IPS-15b (cell line): ENCODE data around the gene DRD2.
A peak's percentile ranks its signal among the peaks of the same experiment; 100 is the strongest.

Experiments
- H3K27me3 ChIP-seq: one replicate; pipeline ENCODE4 v1.6.1; 2013; ENCODE audit warnings: low read length; ENCODE audit not compliant: control insufficient read depth, insufficient read depth
- H3K36me3 ChIP-seq: one replicate; pipeline ENCODE4 v1.6.1; 2013; ENCODE audit warnings: low read length; ENCODE audit not compliant: control insufficient read depth, insufficient read depth
- H3K4me1 ChIP-seq: one replicate; pipeline ENCODE4 v1.6.1; 2013; ENCODE audit warnings: mild to moderate bottlenecking, low read length; ENCODE audit not compliant: control insufficient read depth, insufficient read depth
- H3K4me3 ChIP-seq: one replicate; pipeline ENCODE4 v1.5.1; 2013; ENCODE audit warnings: low read depth, low read length
- H3K9ac ChIP-seq: one replicate; pipeline ENCODE4 v1.6.1; 2013; ENCODE audit warnings: low read depth, mild to moderate bottlenecking, low read length
- H3K9me3 ChIP-seq: one replicate; pipeline ENCODE4 v1.6.1; 2013; ENCODE audit warnings: mild to moderate bottlenecking, low read length; ENCODE audit not compliant: control insufficient read depth, insufficient read depth

Gene DRD2

DNA sequence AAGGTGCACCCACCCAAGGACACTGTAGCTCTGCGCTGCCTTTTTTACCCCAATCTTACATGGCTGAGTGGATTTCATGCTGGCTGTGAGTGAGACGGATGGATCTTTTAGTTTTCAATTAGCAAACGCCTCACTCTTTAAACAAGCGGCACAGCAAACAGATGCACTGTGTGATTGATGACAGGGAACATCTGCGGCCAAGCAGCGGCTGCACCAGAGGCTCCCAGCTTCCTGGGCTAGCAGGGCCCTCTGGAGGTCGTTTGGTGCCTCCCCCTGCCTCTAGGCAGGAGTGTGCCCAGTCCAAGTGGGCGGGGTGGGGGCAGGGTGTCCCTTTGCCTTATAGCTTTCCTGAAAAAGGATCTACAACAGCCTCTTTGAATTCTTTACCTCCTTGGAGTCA is 2.1 kb upstream of the DRD2 start:
- Histone ChIP-seq H3K27me3 (peaks cover 27% of the 10 kb centered on the region), H3K9ac (no peak overlapping the region)

DNA sequence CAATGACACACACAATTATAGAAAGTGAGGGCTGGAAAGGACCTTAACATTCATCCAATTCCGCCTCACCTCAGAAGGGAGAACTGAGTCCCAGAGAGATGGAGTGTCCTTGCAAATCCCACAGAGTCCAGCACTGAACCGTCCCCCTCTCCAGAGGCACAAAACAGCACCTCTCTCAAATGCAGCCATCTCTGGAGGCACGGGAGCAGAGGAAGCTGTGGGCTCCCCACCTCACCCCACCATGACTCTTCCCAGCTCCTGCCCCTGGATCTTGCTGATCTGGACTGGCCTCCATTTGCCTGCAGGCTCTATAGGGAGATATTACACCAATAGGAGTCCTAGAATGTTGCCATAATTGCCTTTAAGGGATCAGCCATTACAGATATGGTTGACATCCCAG is 1.4 kb upstream of the DRD2 start:
- Histone ChIP-seq H3K4me3 (no peak overlapping the region), H3K27me3 (peaks cover 27% of the 10 kb centered on the region)

More for the DNA sequence above, 2.1 kb upstream of the DRD2 start:
- H3K36me3 ChIP-seq, result no peaks in the 10 kb centered on the region
- H3K4me3 ChIP-seq, result no peak overlapping the region
- H3K4me1 ChIP-seq, result peaks cover 7% of the 10 kb centered on the region
- no peaks in the 10 kb centered on the region for H3K9me3 ChIP-seq

DNA sequence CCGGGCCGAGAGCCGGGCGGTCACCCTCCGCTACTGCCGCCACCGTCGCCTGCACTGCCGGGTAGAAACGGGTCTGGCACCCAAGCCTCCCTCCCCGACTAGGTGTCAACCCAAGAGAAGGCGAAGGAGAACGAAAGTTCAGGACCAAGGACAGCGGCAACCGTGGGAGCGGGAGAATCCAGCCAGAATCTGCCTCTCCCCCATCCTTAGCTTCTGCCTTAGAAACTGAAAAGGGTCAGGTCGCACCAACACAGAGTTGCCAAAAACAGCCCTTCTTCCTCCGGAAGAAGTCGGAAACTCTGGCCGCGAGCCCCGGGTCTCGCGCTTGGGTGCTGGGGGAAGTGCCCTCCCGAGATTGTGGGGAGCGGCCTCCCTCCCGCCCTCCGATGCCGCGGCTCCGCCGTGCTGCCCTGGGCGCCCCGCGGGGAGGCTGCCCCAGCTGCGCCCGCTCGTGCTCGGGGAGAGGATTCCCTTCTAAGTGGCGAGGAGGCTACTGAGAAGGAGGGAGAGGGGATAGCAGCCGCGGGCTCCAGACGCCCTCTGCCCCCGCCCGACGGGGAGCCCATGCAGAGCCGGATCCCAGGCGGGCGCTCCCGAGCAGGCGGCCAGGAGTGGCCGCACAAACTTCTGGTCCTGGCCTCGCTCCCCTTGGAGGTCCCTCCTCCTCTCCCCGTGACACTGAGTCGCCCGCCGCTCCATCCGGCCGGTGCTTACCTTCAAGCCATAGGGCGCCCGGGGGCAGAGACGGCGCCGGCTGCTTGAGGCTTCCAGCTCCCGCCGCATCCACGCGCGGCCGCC is 637 bp downstream of the DRD2 start:
- Histone ChIP-seq H3K4me1 (peaks cover 7% of the 10 kb centered on the region), H3K27me3 (peaks cover 27% of the 10 kb centered on the region), H3K9me3 (no peaks in the 10 kb centered on the region), H3K4me3 (peak overlapping the region; percentile 64), H3K9ac (no peak overlapping the region), H3K36me3 (no peaks in the 10 kb centered on the region)

More for the DNA sequence above, 1.4 kb upstream of the DRD2 start:
- no peaks in the 10 kb centered on the region for H3K9me3 ChIP-seq
- H3K9ac ChIP-seq, result no peak overlapping the region
- H3K36me3 ChIP-seq, result no peaks in the 10 kb centered on the region
- H3K4me1 ChIP-seq, result peaks cover 7% of the 10 kb centered on the region

DNA sequence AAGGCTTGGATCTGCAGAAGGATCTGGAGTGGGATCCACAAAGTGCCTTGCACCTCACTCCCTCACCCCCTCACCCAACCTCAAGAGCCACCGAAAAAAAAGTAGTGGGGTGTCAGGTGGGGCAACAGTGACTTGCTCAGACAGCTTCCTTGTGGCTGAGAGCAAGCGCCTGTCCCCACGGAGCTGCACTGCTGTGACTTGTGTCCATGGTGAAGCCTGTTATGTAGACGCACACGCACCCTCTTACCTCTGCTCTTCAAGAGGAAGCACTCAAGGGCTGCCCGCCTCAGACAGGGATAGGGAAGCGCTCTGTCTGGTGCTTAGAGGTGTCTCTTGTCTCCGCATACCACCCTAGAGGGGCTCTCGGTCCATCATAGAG is 1.2 kb downstream of the DRD2 start:
- peak overlapping the region; percentile 64 for H3K4me3 ChIP-seq
- H3K4me1 ChIP-seq, result peaks cover 7% of the 10 kb centered on the region
- H3K27me3 ChIP-seq, result peaks cover 27% of the 10 kb centered on the region
- no peaks in the 10 kb centered on the region for H3K36me3 ChIP-seq
- H3K9ac ChIP-seq, result no peak overlapping the region
- H3K9me3 ChIP-seq, result no peaks in the 10 kb centered on the region

DNA sequence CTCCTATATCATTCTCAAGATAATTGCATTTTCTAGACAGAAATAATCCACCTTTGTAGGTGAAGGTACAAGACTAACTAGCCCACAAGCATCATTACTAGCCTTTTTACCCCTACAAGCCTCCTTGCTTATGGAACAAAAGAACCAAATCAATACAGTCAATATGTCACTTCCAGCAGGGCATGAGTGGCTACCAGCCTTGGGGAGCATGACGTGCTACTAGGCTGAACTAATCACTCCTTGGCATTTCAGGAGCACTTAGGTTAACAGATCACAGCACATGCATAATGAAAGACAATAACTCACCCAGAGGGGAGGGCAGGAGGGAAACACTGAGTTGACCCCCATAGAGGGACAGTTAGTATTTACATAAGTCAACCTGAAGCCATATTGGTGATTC is 2.7 kb downstream of the DRD2 start:
- Histone ChIP-seq H3K36me3 (no peaks in the 10 kb centered on the region), H3K9me3 (no peaks in the 10 kb centered on the region), H3K9ac (no peak overlapping the region), H3K4me1 (peaks cover 7% of the 10 kb centered on the region), H3K4me3 (no peak overlapping the region), H3K27me3 (peaks cover 27% of the 10 kb centered on the region)

DNA sequence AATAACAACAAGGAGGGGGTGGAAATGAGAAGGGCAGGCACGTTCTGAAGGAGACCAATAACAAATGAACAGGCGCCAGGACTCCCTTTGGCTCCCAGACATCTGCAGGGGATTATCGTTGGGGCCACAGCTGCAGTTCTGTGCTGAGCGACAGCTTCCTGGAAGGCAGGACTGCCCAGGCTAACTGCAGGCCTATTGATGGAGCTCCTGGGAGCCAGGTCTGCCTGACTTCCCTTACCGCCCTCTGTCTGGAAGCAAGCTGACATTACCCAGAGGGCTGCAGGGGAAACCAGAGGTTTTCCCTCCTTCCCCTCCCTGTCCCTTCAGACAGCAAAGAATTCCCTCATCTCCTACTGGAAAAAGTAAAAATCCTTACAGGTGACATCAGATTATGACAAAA is 5.0 kb downstream of the DRD2 start:
- peaks cover 13% of the 10 kb centered on the region for H3K27me3 ChIP-seq

DNA sequence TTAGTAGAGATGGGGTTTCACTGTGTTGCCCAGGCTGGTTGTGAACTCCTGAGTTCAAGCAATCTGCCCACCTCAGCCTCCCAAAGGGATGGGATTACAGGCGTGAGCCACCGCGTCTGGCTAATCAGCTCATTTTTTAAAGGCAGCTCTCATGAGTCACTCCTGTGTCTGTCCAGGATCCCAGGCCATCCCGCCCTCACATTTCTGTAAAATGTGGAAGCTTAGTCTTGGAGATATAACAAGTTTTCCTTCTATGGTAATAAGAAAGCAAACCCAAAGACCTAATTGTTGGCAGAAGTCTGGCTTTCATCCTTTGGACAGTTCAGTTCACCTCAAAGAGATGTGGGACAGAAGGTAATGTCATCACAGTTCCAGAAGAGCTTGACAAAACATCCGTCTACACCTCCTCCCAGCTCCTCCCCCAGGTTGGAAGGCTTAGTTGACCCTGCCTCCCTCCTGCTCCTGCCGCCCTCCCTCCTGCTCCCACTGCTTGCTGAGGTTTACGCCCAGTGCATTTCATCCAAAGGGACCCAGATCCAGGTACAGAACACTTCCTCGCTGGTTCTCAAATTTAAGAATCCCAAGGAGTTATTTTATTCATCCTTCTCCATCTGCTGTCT is 6.4 kb downstream of the DRD2 start:
- Histone ChIP-seq H3K9ac (no peak overlapping the region), H3K4me3 (no peak overlapping the region), H3K36me3 (no peaks in the 10 kb centered on the region), H3K4me1 (peaks cover 4% of the 10 kb centered on the region), H3K27me3 (peaks cover 10% of the 10 kb centered on the region), H3K9me3 (no peaks in the 10 kb centered on the region)

More for the DNA sequence above, 5.0 kb downstream of the DRD2 start:
- Histone ChIP-seq H3K4me3 (no peak overlapping the region), H3K9ac (no peak overlapping the region), H3K4me1 (peaks cover 5% of the 10 kb centered on the region), H3K36me3 (no peaks in the 10 kb centered on the region), H3K9me3 (no peaks in the 10 kb centered on the region)

DNA sequence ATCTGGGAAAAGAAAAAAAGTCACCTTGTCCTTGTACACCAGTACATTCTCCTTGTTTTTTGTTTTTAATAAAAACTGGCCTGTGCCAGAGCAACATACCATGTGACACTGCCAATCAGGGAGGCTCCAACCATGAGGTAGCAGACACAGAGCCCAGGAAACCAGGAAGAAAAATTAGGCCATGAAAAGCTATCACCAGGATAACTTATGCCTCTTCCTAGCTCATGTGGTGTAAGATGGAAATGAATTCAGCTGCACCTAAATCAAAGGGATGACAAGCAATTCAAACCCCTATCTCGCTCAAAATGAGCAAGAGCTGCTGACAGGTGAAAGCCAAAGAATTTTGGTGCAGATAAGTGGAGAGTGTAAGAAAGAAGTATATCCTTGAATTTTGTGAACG is 7.7 kb downstream of the DRD2 start:
- H3K36me3 ChIP-seq, result no peaks in the 10 kb centered on the region
- H3K9me3 ChIP-seq, result no peaks in the 10 kb centered on the region
- H3K27me3 ChIP-seq, result peaks cover 3% of the 10 kb centered on the region
- no peak overlapping the region for H3K9ac ChIP-seq
- no peaks in the 10 kb centered on the region for H3K4me1 ChIP-seq
- no peak overlapping the region for H3K4me3 ChIP-seq

DNA sequence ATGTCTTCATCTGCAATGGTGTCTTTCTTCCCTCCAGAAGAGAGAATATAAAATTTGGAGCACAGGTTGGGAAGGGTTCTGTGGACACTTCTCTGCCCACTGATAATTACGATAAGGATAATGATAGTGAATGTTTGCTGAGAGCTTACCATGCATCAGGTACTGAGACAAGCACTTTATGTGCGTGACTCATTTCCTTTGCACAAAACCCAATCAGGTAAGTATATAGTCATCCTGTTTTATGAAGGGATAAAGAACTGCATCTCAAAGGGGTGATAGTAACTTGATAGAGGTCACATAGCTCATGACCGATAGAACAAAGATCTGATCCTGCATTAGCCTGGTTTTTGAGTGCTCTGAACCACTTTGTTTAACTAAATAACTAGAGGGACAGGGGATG is 9.4 kb downstream of the DRD2 start:
- no peaks in the 10 kb centered on the region for H3K4me1 ChIP-seq
- no peaks in the 10 kb centered on the region for H3K36me3 ChIP-seq
- H3K9me3 ChIP-seq, result no peaks in the 10 kb centered on the region
- no peak overlapping the region for H3K9ac ChIP-seq
- no peak overlapping the region for H3K4me3 ChIP-seq
- peaks cover 3% of the 10 kb centered on the region for H3K27me3 ChIP-seq

DNA sequence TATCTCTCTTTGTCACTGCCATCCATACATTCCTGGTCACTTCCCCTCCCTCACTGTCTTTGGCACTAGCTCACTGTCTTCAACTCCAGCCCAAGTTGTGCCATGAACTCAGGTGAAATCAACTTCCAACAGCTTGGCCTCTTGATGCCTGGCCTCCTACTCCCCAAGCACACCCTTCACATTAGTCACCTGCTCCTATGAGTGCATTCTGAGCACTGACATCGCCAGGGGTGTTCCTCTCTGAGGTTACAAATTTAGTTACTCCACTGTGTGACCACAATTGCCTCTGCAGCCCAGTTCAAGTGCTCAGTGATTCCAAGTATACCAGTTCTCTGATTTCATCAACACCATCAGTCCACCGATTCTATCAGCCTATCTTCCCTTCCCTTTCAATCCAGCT is 10.8 kb downstream of the DRD2 start:
- Histone ChIP-seq H3K9me3 (no peaks in the 10 kb centered on the region), H3K4me1 (no peaks in the 10 kb centered on the region), H3K9ac (no peak overlapping the region), H3K27me3 (peaks cover 3% of the 10 kb centered on the region), H3K4me3 (no peak overlapping the region), H3K36me3 (no peaks in the 10 kb centered on the region)

DNA sequence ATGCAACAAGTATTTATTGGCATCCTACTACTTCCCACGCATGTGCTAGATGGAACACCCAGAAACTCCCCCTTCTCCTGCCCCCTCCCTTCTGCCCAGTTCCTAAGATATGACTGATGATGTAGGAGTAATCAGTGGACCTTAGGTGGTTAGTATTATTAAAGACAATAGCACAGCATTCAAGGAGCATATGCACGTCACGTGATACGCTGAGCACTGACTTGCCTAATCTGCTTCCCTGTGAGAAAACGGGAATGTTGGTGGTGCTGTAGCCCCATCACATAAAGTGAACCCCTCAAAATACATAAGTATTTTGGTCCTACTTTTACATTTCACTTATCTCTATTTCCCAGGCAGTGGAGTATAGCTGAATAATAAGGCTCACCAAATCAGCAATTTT is 12.4 kb downstream of the DRD2 start:
- Histone ChIP-seq H3K4me3 (no peak overlapping the region), H3K9me3 (no peaks in the 10 kb centered on the region), H3K27me3 (peaks cover 3% of the 10 kb centered on the region), H3K36me3 (no peaks in the 10 kb centered on the region), H3K4me1 (peaks cover 3% of the 10 kb centered on the region), H3K9ac (no peak overlapping the region)

DNA sequence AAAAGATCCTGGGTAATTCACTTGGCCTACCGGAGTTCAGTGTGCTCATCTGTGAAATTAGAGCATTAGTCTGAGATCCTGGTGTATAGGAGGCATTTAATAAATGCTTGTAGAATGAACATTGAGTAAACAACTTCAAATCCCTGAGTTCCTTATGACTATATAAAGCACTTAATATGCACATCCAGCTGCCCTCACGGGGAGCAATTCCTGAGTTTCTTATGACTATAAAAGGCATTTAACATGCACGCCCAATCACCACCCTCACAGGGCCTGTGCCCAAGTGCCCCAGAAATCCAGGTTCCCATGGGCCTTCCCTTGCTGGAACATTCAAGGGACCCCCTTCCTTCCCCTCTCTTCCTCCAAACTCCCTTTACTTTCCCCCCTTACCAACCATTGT is 13.6 kb downstream of the DRD2 start:
- Histone ChIP-seq H3K9ac (no peak overlapping the region), H3K9me3 (no peaks in the 10 kb centered on the region), H3K36me3 (no peaks in the 10 kb centered on the region), H3K27me3 (no peaks in the 10 kb centered on the region), H3K4me1 (peaks cover 5% of the 10 kb centered on the region), H3K4me3 (no peak overlapping the region)
